ENCODE results near the gene ACADS. TPM values are rescaled to one million over a fixed set of nuclear protein-coding genes. Genes with fewer than 3 reads are reported as not detected.

Gene ACADS
- total RNA-seq, 1 donor from 2014 or later, result 58.5 TPM

- DNase-seq (ENCODE audit: low spot score in 2 of 2), result peak in 1 of 2 donors; percentile 80
- Histone ChIP-seq H3K27me3 (no peaks in the 10 kb centered on the region), H3K36me3 (peaks cover 35 to 48% of the 10 kb centered on the region in 2 donors), H3K4me3 (no peak overlapping the region), H3K4me1 (peaks cover 0 to 9% of the 10 kb centered on the region in 2 donors), H3K27ac (no peak overlapping the region), H3K9me3 (no peaks in the 10 kb centered on the region)
- peak; percentile 82 to 87 (median 86) for TF ChIP-seq CTCF (IDR thresholded peaks at IDR 0.05)
- intact Hi-C loops (cut with DNase I), result loop anchor here (1.0 kb wide), 3 partner anchors 27 to 131 kb away; partner anchors contain the start of gene MLEC
Observed at GRCh38 chr12:120713861-120714482, 11.7 kb upstream of the ACADS start.

- intact Hi-C loops (cut with DNase I), result no loop called here
- Histone ChIP-seq H3K36me3 (peaks cover 68 to 88% of the 10 kb centered on the region in 2 donors), H3K27ac (no peak overlapping the region), H3K4me1 (no peaks in the 10 kb centered on the region), H3K27me3 (no peaks in the 10 kb centered on the region), H3K9me3 (no peaks in the 10 kb centered on the region), H3K4me3 (no peak overlapping the region)
- no peak for DNase-seq (ENCODE audit: low spot score in 2 of 2)
- TF ChIP-seq CTCF (IDR thresholded peaks at IDR 0.05), result no peak
Observed at GRCh38 chr12:120718055-120718454, 7.6 kb upstream of the ACADS start.

DNA sequence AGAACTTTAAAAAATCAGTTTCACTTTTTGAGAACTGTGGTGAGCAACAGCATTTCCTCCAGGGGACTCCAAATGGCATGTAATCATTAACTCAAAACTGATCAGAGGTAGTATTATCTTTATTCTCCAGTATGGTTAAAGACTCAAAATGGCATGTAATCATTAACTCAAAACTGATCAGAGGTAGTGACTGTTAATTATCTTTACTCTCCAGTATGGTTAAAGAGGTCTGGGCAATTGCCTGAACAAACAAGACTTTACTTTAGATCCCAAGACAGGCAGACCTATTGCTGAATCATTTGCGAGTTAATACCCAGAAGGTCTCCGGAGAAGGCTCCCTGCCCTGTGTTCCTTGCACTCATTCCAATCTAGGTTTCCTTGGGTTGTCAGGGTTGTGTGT lies 6.6 kb upstream of the ACADS start:
- Histone ChIP-seq H3K36me3 (peaks cover 69 to 92% of the 10 kb centered on the region in 2 donors), H3K27ac (no peak overlapping the region), H3K4me1 (no peaks in the 10 kb centered on the region), H3K4me3 (no peak overlapping the region), H3K9me3 (no peaks in the 10 kb centered on the region), H3K27me3 (no peaks in the 10 kb centered on the region)
- DNase-seq (ENCODE audit: low spot score in 2 of 2), result no peak
- TF ChIP-seq CTCF (IDR thresholded peaks at IDR 0.05), result no peak
- intact Hi-C loops (cut with DNase I), result no loop called here

DNA sequence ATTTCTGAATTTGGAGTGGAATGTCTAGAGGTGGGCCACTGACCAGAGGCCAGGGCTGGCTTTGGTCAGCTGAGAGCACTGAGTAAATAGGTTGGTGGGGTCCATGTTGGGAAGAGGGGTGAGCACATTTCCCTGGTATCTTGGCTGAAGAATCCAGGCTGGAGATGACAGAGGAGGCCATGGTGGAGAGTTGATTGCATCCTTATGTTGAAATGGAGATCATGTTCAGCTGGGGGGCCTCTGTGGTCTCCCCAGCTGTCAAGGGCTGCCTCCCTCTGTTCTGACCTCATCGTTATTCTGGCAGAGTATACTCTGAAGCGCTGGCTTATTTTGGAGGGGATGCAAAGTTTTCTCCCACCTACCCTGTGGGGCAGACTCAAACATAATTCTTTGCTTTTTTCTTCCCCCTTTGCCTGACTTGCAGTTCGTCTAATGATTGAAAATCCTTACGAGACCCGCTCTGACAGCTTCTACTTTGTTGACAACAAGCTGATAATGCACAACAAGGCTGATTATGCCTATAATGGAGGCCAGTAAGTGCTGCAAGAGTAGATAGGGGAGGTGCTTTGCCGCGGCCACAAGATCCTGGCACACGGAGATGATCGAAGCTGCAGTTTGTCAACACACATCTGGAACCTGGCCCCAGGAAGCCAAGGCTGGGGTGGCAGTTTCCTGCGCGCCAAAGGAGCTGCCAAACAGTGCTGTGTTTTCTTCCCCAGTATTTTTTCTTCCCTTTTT lies 6.0 kb upstream of the ACADS start:
- no peak for TF ChIP-seq CTCF (IDR thresholded peaks at IDR 0.05)
- Histone ChIP-seq H3K4me3 (no peak overlapping the region), H3K9me3 (no peaks in the 10 kb centered on the region), H3K27ac (no peak overlapping the region), H3K4me1 (no peaks in the 10 kb centered on the region), H3K27me3 (no peaks in the 10 kb centered on the region), H3K36me3 (peaks cover 68 to 86% of the 10 kb centered on the region in 2 donors)
- no peak for DNase-seq (ENCODE audit: low spot score in 2 of 2)
- intact Hi-C loops (cut with DNase I), result loop anchor here (10.0 kb wide), 1 partner anchor 255 kb away; the partner anchor contains the start of gene HNF1A

- Histone ChIP-seq H3K9me3 (no peaks in the 10 kb centered on the region), H3K27ac (no peak overlapping the region), H3K36me3 (peaks cover 63 to 80% of the 10 kb centered on the region in 2 donors), H3K4me1 (peaks cover 0 to 7% of the 10 kb centered on the region in 2 donors), H3K4me3 (no peak overlapping the region), H3K27me3 (no peaks in the 10 kb centered on the region)
- DNase-seq (ENCODE audit: low spot score in 2 of 2), result no peak
- intact Hi-C loops (cut with DNase I), result loop anchor here (10.0 kb wide), 1 partner anchor 254 kb away; the partner anchor contains the start of gene HNF1A
- TF ChIP-seq CTCF (IDR thresholded peaks at IDR 0.05), result no peak
Observed at GRCh38 chr12:120720234-120720986, 5.2 kb upstream of the ACADS start.

Measured in ascending aorta (tissue), 2 donors.